Measurements from ENCODE around the gene UBC. TPM values are rescaled to one million over a fixed set of nuclear protein-coding genes. Genes with fewer than 3 reads are reported as not detected.

The UBC gene
- total and polyA plus RNA-seq, 9 of the 15 experiments (the other 6 are each of a cell fraction or from before 2014, with no cell fraction given), result 533 to 1,153 (median 813) TPM

DNA sequence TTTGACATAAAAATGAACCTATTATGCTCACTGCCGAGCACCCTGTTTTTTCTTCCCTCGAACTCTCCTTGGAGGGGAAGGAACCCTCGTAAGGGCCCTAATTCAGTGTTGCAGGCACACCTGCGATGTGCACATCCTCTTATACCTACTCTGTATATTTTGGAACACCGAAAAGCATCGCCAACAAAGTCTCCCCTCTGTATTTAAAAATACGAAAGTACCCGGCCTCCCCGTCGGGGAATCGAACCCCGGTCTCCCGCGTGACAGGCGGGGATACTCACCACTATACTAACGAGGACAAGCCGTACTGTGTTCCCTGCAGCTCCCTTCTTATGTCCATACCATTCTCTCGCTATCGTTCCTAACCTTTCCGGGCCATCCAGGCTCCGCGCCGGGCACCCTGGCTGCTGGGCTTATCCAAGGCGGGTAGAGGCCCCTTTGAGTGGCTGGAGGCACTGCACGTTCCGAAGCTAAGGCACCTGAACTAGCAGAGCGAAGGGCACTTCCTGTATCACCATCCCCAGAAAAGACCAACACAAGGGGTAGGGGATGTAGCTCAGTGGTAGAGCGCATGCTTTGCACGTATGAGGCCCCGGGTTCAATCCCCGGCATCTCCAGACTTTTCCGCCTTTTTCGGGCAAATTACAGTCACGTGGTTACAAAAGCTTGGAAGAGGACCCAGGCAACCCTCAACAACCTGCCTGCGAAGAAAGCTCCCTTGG lies 25.1 kb upstream of the UBC start (continued):
- TF ChIP-seq, protein P1, sequence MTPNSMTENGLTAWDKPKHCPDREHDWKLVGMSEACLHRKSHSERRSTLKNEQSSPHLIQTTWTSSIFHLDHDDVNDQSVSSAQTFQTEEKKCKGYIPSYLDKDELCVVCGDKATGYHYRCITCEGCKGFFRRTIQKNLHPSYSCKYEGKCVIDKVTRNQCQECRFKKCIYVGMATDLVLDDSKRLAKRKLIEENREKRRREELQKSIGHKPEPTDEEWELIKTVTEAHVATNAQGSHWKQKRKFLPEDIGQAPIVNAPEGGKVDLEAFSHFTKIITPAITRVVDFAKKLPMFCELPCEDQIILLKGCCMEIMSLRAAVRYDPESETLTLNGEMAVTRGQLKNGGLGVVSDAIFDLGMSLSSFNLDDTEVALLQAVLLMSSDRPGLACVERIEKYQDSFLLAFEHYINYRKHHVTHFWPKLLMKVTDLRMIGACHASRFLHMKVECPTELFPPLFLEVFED (CRISPR knock-in tag; conservative IDR thresholded peaks at IDR 0.05), result peak; percentile 83
- TF ChIP-seq RBM34 (IDR thresholded peaks at IDR 0.05; ENCODE audit: borderline replicate concordance, insufficient read depth, low read length), result no peak
- peak; percentile 42; the same call in 1 of the 2 replicates for TF ChIP-seq CREB1 (IDR thresholded peaks at IDR 0.05)
- TF ChIP-seq CREB1 (CRISPR knock-in tag; IDR thresholded peaks at IDR 0.05), result peak; percentile 71; the same call in 1 of the 2 replicates
- 0 out of 2 replicates have a peak, but pooled peaks have one; percentile 15 for TF ChIP-seq ZHX1 (conservative IDR thresholded peaks at IDR 0.05; ENCODE audit: low read length)
- TF ChIP-seq BDP1 (IDR thresholded peaks at IDR 0.05; ENCODE audit: insufficient read depth, insufficient read length), result peak; percentile 90
- TF ChIP-seq PHB (CRISPR knock-in tag; IDR thresholded peaks at IDR 0.05), result no peak
- TF ChIP-seq CBX8 (IDR thresholded peaks at IDR 0.05; ENCODE audit: borderline replicate concordance, extremely low read depth, low read depth, low read length, poor library complexity, severe bottlenecking), result no peak
- no peak for TF ChIP-seq ZNF23 (CRISPR knock-in tag; IDR thresholded peaks at IDR 0.05)
- TF ChIP-seq, protein P2, sequence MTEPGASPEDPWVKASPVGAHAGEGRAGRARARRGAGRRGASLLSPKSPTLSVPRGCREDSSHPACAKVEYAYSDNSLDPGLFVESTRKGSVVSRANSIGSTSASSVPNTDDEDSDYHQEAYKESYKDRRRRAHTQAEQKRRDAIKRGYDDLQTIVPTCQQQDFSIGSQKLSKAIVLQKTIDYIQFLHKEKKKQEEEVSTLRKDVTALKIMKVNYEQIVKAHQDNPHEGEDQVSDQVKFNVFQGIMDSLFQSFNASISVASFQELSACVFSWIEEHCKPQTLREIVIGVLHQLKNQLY (CRISPR knock-in tag; conservative IDR thresholded peaks at IDR 0.05), result 0 out of 4 replicates have a peak, but pooled peaks of 1 of the 2 experiments have one; percentile 46
- 0 out of 2 replicates have a peak, but pooled peaks have one; percentile 27 for TF ChIP-seq TCFL5 (CRISPR knock-in tag; conservative IDR thresholded peaks at IDR 0.05)
- TF ChIP-seq, protein P3, sequence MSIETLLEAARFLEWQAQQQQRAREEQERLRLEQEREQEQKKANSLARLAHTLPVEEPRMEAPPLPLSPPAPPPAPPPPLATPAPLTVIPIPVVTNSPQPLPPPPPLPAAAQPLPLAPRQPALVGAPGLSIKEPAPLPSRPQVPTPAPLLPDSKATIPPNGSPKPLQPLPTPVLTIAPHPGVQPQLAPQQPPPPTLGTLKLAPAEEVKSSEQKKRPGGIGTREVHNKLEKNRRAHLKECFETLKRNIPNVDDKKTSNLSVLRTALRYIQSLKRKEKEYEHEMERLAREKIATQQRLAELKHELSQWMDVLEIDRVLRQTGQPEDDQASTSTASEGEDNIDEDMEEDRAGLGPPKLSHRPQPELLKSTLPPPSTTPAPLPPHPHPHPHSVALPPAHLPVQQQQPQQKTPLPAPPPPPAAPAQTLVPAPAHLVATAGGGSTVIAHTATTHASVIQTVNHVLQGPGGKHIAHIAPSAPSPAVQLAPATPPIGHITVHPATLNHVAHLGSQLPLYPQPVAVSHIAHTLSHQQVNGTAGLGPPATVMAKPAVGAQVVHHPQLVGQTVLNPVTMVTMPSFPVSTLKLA (conservative IDR thresholded peaks at IDR 0.05), result peak; percentile 84 to 85
- TF ChIP-seq ZNF282 (CRISPR knock-in tag; IDR thresholded peaks at IDR 0.05), result no peak
- no peak for TF ChIP-seq ARID1B (IDR thresholded peaks at IDR 0.05)
- TF ChIP-seq ZNF695 (CRISPR knock-in tag; IDR thresholded peaks at IDR 0.05), result no peak
- TF ChIP-seq ELK3 (CRISPR knock-in tag; IDR thresholded peaks at IDR 0.05), result no peak
- peak; percentile 79 for TF ChIP-seq XRCC5 (IDR thresholded peaks at IDR 0.05; ENCODE audit: low read depth, low read length)
- TF ChIP-seq ZBTB2 (IDR thresholded peaks at IDR 0.05), result peak; percentile 15; the same call in 1 of the 2 replicates

Measured in K562 (cell line).